NCI-H82 (cell line): Measurements from ENCODE around the gene SMCP.

Source experiments
- DNase-seq: peaks from one replicate; lab custom pipeline; 2025; lab: John Stamatoyannopoulos, UW

The SMCP gene

GRCh38 chr1:152886758-152887409 is 8.8 kb downstream of the SMCP start:
- no peak for DNase-seq

GRCh38 chr1:152888126-152888525 is 10.0 kb downstream of the SMCP start:
- DNase-seq: no peak

DNA sequence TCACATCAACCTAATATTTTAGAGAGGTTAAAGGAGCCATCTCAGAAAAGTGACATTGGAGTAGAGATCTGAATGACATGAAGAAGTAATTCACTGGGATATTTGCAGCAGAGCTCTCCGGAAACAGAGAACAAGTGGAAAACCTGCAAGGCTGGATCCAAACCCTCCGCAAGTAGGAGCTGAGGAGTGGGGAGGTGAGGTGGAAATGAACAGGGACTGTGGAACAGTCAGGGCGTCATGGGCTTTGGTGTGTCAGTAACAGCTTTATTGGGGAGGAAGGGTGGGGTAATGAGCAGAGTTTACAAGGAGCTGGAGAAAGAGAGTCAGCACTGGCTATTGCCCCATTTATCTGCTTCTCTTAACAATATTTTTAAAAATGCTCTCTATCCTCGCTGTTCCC is 20.9 kb downstream of the SMCP start:
- no peak for DNase-seq

- DNase-seq: no peak
Observed at GRCh38 chr1:152899883-152900282, 21.8 kb downstream of the SMCP start.

DNA sequence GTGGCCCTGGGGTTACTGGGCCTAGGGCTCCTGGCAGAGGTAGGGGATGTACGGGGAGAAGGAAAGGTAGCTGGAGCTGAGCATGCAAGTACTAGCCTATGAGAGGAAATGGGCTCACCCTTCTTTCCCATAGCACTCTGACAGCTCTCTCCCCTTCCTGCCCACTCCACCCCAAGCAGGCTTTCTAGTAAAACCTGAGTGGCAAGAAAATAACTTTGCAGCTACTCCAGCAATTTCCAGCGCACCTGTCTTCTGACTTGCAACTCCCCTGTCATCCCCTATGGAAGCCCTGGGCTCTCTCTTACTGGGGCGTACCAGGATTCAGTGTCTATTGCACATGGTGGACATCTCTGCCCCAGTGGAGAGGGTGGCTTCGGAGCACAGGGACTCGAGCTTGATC is 23.5 kb downstream of the SMCP start:
- no peak for DNase-seq

DNA sequence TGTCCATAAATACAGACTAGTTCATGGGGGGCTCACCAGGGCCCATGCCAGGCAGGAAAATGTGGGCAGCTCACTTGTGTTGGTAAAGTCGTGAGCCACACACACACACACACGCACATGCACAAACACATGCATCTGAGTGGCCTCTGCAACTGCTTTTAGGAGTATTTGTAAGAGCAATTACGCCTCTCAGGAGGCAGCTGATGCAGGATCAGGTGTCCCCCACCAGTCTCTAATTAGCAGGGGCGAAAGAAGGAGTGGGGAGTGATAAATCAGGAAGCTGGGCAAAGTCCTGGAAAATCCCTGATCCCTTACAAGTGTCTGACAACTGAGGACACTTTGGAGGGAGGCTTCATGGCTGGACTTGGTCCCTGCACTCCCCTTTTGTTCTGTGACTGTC is 24.5 kb downstream of the SMCP start:
- no peak for DNase-seq

GRCh38 chr1:152904688-152905440 is 26.7 kb downstream of the SMCP start:
- DNase-seq: no peak

DNA sequence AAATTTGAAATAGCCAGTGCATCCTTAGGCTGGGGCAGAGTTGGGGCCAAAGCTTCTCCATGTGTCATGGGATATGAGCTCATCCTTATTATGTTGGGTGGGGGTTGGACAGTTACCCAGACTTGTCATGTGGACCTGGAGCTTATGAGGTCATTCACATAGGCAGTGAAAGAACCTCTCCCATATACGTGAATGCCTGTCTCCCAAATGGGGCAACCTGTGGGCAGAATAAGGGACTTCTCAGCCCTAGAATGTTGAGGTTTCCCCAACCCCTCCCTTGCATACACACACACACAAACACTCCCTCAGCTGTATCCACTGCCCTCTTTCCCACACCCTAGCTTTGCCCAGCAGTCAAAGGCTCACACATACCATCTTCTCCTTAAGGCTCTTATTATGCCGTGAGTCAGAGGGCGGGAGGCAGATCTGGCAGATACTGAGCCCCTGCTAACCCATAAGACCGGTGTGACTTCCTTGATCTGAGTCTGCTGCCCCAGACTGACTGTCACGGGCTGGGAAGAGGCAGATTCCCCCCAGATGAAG is 28.0 kb downstream of the SMCP start:
- no peak for DNase-seq

GRCh38 chr1:152907686-152908601 is 29.8 kb downstream of the SMCP start, which contains the start of gene IVL:
IVL (plus strand) TSS chr1:152908546; CDS start chr1:152909798, 1,252 bp downstream.
- DNase-seq: no peak

- DNase-seq: no peak
Observed at GRCh38 chr1:152909206-152909605, 31.1 kb downstream of the SMCP start.

DNA sequence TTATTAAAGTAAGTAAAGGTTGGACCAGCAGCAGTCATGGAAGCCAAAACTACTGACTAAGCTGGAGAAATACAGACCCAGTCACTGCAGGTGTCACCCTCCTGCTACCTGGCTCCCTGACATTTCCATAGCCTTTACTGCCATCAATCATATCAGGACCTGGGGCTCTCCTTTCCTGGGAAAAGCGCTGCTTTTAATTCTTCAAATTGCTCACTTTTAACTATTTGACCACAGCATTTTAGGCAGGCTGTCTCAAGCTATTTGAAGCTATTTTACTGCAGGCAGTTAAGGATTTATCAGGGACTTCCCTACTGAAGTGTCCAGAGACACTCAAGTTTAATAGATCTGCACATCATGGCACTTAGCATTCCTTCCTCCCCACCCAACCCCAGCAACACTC is 34.3 kb downstream of the SMCP start:
- no peak for DNase-seq

DNA sequence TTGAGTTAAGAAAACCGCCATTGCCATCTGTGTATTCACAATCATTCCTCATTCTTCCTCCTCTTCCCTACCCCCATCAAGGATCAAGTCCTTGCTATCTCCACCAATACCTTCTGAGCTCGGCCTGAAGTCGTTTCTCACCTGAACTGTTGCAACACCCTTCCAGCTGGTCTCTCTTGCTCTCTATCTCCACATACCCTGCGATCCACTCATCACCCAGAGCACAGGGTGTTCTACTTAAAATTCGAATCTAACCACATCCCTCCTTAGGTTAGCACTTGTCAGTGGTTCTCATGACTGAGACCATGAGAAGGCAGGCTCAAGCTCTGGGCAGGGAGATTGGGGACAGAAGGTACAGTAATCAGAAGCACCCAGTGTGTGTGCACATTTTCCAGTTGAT is 34.8 kb downstream of the SMCP start:
- DNase-seq: no peak

- DNase-seq: peak; percentile 41
Observed at GRCh38 chr1:152917794-152918193, 39.7 kb downstream of the SMCP start.

DNA sequence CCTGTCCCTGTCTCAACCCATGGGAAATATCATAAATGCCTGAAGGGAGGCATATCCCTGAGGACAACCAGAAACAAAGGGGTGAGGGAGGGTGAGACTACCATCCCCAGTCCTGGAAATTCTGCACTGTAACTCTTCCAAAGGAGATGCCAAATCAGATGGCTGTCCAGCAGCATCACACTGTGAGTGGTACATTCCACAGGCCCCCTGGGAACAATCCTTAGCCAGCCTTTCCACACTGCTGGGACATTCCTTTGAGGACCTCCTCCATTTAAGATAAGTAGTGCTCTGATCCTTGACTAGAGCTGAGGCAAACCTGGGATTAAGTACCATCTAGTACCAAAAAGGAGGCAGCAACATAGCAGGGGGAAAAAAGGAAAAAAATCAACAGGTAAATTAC is 40.9 kb downstream of the SMCP start:
- no peak for DNase-seq

- DNase-seq: no peak
Observed at GRCh38 chr1:152924191-152924590, 46.1 kb downstream of the SMCP start.

DNA sequence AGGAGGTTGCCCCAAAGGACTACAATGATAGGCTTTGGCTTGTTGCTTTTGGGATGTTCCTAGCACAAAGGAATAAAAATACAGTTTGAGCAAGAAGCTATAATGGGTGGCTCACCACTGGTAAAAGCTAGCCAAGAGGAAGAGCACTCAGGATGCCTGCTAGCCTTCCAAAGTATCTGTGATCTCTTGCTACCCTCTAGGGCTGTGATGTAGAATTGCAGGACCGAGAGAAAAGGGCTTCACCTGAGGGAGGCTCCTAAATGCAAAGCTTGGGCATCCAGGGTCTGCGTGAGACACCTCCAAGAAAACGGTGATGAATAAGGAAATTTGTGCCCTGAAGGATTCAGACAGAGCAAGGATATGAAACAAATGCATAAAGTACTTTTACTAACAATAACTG is 48.0 kb downstream of the SMCP start:
- peak; percentile 28 for DNase-seq

DNA sequence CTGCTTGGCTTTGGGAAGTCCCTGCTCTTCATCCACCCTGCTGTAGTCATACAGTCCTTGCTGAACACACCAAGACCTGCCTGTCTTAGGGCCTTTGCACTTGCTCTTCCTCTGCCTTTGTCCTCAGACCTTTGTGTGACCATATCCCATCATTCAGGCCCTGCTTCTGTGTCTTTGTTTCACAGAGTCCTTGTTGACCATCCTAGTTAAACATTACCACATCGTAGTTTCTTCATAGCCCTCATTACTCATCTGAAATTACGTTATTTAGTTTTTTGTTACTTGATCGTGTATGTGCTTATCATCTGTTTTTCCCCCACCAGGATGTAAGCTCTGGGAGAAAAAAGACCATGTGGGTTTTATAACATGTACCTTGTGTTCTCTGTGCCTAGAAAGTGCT is 50.5 kb downstream of the SMCP start:
- DNase-seq: no peak

- DNase-seq: no peak
Observed at GRCh38 chr1:152932170-152932811, 54.2 kb downstream of the SMCP start.

- DNase-seq: no peak
Observed at GRCh38 chr1:152933196-152933595, 55.1 kb downstream of the SMCP start.
